Measurements from ENCODE around the gene CATSPER4.

CATSPER4 gene

DNA sequence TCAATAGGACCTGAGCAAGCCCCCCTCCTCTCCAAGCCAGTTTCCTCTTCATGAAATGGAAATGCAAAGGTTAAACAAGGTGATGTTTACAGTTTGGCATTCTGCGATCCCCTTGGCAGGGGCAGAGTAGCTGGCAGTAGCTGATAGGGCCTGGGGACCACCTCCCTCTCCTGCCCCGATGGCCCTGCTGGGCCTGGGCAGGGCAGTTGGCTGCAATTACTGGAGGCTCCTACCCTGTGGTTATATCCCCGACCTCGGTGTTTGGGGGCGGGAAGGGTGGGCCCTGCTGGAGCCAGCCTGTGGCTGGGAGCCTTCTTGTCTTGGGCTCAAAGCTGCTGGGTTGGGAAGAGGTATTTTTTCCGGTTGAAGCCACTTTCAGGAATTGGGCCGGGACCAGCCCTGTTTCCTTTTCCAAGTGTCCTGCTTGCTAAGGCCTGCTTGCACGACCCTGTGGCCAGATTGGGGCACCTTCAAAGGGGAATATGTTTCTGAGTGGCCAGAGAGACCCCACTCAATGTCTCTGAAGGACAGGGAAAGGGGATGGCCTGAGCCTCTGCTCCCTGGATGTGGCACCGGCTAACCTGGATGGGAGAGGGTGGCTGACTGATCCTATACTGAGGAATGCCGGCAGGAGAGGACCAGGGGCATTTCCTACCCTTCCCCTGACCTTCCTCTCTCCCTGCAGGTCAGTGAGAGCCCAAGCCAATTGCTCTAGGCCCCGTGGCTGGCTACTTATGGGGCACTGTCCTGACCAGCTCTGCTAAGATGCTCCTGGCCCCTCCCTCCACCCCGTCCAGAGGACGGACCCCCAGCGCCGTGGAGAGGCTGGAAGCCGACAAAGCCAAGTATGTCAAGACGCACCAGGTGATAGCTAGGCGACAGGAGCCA, 29.6 kb upstream of the CATSPER4 start:
- H3K4me3 ChIP-seq (ENCODE audit: low read length): no peak overlapping the region
- no peak for TF ChIP-seq ZNF274 (IDR thresholded peaks at IDR 0.05; ENCODE audit: low read depth, low read length)

DNA sequence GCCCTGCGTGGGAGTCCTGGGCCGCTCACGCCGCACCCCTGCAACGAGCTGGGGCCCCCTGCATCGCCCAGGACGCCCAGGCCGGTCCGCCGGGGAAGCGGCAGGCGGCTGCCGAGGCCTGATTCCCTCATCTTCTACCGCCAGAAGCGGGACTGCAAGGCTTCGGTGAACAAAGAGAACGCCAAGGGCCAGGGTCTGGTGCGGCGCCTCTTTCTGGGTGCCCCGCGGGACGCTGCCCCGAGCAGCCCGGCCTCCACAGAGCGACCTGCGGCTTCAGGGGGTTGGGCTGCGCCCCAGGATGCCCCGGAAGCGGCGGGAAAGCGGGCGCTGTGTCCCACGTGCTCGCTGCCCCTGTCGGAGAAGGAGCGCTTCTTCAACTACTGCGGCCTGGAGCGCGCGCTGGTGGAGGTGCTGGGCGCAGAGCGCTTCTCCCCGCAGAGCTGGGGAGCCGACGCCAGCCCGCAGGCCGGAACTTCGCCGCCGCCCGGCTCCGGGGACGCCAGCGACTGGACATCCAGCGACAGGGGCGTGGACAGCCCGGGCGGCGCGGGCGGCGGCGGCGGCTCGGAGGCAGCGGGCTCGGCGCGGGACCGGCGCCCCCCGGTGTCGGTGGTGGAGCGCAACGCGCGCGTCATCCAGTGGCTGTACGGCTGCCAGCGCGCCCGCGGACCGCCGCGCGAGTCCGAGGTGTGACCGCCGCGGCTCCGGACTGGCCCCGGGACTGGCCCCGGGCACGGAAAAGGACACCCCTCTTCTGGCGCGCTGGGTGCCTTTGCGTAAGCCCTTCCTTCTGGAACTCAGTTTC, 28.8 kb upstream of the CATSPER4 start:
- TF ChIP-seq ZNF274 (IDR thresholded peaks at IDR 0.05; ENCODE audit: low read depth, low read length): no peak

DNA sequence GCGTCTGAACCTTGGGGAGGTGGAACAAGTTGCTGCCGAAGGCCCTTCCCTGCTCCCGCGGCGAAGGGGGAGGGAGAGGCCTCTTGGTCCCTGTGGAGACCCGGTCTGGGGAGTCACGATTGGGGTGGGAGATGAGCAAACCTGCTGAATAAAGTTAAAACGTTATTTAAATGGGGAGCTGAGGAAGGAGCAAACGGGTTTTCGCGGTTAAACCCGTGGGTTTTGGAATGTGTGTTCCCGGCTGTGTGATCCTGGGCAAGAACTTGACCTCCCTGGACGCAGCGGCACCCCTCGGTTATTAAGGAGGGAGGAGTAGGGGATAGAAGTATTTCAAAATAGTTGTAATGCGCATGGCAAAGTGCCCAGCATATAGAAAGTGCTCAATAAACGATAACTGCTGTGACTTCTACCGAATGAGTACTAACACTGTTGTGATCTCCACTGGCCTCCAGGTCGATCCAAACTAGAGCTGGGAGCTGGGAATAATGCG, 28.1 kb upstream of the CATSPER4 start:
- TF ChIP-seq ZNF274 (IDR thresholded peaks at IDR 0.05; ENCODE audit: low read depth, low read length): no peak
- peak overlapping the region; percentile 11; the same call in 1 of the 2 replicates for H3K4me3 ChIP-seq (ENCODE audit: low read length)

More for the DNA sequence above, 28.8 kb upstream of the CATSPER4 start:
- peak overlapping the region; percentile 11; the same call in 1 of the 2 replicates for H3K4me3 ChIP-seq (ENCODE audit: low read length)

DNA sequence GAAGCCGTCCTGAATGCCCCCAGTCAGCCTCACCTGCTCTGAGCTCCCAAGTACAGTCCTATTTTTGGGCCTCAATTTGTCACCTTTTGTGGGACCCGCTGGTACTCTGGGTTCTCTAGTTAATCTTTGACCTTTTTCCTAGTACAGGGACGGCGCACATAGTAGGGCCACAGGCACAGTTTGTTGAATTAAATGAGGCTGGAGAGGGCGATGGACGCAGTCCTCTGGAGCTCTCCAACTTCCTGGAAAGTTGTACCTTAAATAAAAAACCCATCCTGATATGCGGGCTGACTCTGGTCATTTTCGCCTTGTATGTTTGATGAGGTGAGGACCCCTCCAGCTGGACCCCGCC, 26.7 kb upstream of the CATSPER4 start:
- TF ChIP-seq ZNF274 (IDR thresholded peaks at IDR 0.05; ENCODE audit: low read depth, low read length): no peak
- H3K4me3 ChIP-seq (ENCODE audit: low read length): no peak overlapping the region

DNA sequence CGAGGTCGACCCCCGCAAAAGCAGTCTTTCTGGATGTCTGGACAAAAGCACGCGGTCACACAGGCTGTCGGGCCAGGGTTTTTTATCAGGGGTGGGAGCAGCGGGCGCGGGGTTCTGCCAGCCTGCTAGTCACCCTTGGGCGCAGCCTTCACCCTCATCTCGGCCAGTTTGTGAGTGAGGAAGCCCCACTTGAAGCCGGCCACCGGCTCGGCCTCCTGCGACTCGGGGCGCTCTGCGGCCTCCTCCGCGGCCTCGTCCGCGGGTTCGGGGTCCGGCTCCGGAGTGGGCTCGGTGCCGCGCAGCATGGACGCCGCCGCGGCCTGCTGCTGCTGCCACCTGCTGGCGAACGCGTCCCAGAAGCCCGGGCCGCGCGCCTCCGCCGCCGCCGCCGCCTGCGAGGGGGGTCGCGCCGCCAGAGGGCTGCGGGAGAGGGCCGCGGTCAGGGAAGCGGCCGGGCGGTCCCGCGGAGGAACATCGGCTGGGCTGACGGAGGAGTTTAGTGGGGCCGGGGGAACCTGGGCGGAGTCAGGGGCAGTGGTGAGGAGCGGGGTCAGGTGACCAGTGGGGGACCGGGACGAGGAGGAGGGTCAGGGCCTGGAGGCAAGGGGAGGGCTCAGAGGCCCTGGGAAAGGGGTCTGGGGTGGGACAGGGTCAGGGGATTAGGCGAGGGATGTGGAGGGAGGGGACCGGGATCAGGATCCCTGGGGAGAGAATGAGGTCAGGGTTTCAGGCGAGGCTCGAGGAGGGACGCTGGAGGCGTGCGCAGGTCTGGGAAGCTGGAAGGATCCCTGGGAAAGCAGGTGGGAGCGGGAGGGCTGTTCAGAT, 26.2 kb upstream of the CATSPER4 start:
- TF ChIP-seq ZNF274 (IDR thresholded peaks at IDR 0.05; ENCODE audit: low read depth, low read length): no peak
- H3K4me3 ChIP-seq (ENCODE audit: low read length): no peak overlapping the region

DNA sequence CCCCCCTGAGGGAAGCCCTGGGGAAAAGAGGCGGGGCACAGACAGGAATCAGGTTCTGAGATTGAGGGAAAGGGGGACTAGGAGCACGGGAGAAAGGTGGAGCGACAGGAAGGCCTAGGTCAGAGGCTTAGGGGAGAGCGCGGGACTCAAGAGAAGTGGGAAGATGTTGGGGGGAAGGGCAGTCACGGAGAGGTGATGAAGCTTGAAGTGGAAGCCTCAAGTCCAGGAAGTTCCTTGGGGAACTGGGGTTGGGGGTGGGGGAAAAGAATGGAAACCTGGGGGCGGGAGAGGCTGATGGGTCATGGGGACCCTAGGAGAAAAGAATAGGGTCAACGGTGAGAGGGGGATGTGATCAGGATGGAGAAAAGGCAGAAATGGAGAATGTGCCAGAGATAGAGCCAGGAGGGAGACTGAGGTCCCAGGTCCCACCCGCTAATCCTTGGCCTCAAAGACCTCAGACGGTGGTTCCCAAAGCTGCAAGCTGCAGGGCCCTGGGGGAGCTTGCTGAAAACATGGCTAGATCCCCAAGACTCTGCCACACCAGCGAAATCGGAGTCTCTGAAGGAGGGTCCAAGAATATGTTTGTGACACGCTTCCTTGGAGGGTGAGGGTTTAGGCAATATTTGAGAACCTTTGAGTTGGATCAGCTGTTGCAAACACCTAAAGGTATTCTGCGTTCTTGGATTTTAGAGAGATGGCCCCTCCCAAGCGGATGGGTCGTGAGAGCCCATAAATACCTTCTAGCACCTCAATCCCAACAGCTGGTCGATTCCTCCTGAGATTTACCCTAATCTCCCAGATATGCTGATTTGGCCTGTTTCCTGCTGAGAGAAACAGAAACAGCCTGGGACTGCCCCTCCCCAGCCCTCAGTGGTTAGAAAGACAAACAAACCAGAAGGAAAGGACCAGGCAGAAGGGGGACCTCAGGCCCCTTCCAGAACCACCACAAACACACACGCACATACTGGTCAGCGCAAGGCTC, 25.2 kb upstream of the CATSPER4 start:
- no peak overlapping the region for H3K4me3 ChIP-seq (ENCODE audit: low read length)
- no peak for TF ChIP-seq ZNF274 (IDR thresholded peaks at IDR 0.05; ENCODE audit: low read depth, low read length)

DNA sequence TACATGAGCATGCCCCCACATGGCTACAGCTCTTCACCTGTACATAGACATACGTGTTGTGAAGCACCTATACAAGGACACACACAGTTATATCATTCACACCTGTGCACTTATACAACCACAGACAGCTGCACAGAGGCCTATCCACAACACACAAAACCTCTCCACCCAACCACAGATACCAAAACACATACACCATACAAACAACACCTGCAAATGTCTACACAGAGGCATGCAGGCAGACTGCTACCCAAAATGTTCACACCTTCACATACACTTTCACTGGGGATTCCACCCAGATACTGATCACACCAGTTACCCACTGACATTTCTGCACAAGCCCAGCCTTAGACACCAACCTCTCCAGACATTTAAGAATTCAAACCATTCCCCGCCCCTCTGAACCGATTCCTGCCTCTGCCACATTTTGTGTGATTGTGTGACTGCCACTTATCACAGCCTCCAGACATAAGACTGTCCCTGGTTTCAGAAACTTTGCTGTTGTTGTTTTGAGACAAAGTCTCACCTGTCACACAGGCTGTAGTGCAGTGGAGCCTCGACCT, 23.6 kb upstream of the CATSPER4 start:
- TF ChIP-seq ZNF274 (IDR thresholded peaks at IDR 0.05; ENCODE audit: low read depth, low read length): no peak
- H3K4me3 ChIP-seq (ENCODE audit: low read length): no peak overlapping the region

DNA sequence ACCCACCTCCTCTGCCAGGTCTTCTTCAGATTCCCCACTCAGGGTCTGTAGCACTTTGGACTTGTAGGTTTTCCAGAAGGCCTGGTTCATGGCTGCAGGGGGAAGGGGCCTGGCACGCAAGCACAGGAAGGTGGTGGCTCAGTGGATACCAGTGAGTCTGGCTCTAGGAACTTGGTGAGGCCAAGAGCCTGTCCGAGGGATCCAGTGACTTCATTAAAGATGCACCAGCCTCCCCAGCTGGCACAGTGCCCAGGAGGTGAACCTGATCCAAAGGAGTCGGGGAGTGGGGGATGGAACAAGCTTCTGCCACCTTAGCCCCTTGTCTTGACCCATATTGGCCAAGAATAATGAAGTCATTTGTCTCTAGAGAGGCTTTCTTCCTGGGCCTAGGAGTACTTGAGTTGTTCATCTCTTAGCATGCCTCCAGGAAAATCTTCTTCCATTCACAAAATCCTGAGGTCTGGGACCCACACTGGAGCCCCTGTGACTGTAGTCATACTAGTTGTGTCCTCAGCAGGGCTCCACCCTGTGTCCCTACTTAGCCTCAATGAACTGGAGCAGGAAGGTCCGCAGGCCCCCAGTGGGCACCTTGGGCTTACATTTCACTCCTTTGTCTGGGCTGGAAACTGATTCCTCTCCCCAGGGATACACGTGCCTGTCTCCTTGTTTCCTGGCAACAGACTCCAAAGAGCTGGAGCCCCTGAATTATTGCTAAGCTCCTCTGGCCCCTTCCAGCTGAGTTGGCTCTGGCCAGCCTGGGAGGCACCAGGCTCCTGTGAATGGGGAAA, 21.8 kb upstream of the CATSPER4 start, which contains the start of gene C1orf232:
C1orf232 (minus strand) TSS at position 554 of the 788 bp plus-strand sequence; CDS start at position 90, 464 bp downstream.
- H3K4me3 ChIP-seq (ENCODE audit: low read length): peak within 1 kb of the TSS; percentile 83
- TF ChIP-seq ZNF274 (IDR thresholded peaks at IDR 0.05; ENCODE audit: low read depth, low read length): no peak

DNA sequence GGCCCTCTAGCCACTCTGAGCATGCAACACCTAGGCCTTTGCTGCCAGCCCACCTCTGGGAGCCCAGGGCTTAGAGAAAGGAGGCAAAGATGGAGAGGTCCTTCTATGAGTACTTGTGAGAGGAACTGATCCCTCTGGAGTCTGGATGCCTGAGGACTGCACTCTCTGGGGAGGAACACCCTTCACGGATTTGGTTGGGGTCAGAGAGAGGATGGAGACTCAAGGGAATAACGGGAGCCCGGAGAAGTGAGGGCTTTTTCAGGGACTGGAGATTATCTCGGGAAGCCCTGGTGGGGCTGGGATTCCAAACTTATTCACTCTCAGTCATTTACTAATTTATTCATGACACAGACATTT, 21.2 kb upstream of the CATSPER4 start:
- H3K4me3 ChIP-seq (ENCODE audit: low read length): no peak overlapping the region
- TF ChIP-seq ZNF274 (IDR thresholded peaks at IDR 0.05; ENCODE audit: low read depth, low read length): no peak

DNA sequence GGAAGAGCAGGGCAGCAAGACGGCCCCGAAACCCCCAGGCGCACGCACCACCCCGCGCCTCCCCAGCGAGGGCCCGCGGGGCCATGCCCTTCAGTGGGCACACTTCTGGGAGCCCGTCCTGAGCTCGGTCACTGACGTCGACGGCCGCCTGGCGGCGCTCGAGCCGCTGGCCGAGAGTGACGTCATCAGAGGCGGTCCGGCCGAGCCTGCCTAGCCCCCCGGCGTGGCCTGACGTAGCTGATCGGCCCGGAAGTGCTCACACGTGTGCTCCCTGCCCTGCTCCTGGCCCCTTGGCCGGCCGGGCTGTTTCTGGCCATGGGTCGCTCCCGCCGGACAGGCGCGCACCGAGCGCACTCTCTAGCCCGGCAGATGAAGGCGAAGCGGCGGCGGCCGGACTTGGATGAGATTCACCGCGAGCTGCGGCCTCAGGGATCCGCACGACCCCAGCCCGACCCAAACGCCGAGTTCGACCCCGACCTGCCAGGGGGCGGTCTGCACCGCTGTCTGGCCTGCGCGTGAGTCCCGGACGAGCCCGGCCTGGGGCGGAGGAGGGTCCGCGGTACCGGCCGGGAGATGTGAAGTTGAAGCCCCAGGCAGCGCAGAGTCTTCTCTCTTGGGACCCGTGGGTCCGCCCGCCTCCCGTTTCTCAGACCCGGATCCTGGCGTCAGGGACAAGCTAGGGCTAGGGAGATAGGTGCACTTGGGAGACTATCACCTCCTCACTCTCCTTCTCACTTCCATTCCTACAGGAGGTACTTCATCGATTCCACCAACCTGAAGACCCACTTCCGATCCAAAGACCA, 20.5 kb upstream of the CATSPER4 start, which contains the start of gene ZNF593:
ZNF593 (plus strand) TSS at position 240 of the 803 bp plus-strand sequence; CDS start at position 316, 76 bp downstream.
- H3K4me3 ChIP-seq (ENCODE audit: low read length): peak within 1 kb of the TSS; percentile 83
- TF ChIP-seq ZNF274 (IDR thresholded peaks at IDR 0.05; ENCODE audit: low read depth, low read length): no peak

DNA sequence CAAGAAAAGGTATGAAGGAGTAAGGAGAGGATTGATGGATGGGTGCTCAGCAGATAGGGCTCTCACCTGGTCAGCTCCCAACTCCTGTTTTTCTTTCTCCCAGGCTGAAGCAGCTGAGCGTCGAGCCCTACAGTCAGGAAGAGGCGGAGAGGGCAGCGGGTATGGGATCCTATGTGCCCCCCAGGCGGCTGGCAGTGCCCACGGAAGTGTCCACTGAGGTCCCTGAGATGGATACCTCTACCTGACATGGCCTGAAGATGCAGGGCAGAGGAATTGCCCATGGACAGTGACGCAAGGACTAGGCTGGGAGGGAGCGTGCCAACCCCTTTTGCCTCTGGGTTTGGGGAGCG, 20.0 kb upstream of the CATSPER4 start:
- H3K4me3 ChIP-seq (ENCODE audit: low read length): peak overlapping the region; percentile 83
- no peak for TF ChIP-seq ZNF274 (IDR thresholded peaks at IDR 0.05; ENCODE audit: low read depth, low read length)

Data from GM08714 (cell line).